ENCODE measurements around the gene YWHAE. TPM values are rescaled to one million over a fixed set of nuclear protein-coding genes. Genes with fewer than 3 reads are reported as not detected.

Gene YWHAE
- total RNA-seq, 1 donor from 2014 or later, result 1,032 TPM

DNA sequence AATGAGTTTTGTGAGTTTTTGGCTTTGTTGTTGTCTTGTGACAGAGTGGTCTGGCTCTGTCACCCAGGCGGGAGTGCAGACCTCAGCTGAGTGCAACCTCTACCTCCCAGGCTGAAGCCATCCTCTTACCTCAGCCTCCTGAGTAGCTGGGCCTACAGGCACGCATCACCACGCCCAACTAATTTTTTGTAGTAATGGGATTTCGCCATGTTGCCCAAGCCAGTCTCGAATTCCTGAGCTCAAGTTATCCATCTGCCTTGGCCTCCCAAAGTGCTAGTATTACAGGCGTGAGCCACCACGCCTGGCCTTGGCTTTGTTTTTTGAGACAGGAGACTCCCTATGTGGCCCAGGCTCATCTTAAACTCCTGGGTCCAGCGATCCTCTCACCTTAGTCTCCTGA is 40.9 kb upstream of the YWHAE start:
- TF ChIP-seq, protein P1, sequence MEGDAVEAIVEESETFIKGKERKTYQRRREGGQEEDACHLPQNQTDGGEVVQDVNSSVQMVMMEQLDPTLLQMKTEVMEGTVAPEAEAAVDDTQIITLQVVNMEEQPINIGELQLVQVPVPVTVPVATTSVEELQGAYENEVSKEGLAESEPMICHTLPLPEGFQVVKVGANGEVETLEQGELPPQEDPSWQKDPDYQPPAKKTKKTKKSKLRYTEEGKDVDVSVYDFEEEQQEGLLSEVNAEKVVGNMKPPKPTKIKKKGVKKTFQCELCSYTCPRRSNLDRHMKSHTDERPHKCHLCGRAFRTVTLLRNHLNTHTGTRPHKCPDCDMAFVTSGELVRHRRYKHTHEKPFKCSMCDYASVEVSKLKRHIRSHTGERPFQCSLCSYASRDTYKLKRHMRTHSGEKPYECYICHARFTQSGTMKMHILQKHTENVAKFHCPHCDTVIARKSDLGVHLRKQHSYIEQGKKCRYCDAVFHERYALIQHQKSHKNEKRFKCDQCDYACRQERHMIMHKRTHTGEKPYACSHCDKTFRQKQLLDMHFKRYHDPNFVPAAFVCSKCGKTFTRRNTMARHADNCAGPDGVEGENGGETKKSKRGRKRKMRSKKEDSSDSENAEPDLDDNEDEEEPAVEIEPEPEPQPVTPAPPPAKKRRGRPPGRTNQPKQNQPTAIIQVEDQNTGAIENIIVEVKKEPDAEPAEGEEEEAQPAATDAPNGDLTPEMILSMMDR (IDR thresholded peaks at IDR 0.05; ENCODE audit: insufficient read depth, low read length, poor library complexity, severe bottlenecking), result no peak
- H3K27me3 ChIP-seq (ENCODE audit: control insufficient read depth, insufficient read depth, low read length), result no peaks in the 10 kb centered on the region
- DNase-seq (ENCODE audit: low read depth), result no peak
- no peak overlapping the region for H3K4me3 ChIP-seq (ENCODE audit: low read depth, low read length)
- H3K36me3 ChIP-seq (ENCODE audit: control insufficient read depth, insufficient read depth, low read length), result peaks cover 3% of the 10 kb centered on the region

DNA sequence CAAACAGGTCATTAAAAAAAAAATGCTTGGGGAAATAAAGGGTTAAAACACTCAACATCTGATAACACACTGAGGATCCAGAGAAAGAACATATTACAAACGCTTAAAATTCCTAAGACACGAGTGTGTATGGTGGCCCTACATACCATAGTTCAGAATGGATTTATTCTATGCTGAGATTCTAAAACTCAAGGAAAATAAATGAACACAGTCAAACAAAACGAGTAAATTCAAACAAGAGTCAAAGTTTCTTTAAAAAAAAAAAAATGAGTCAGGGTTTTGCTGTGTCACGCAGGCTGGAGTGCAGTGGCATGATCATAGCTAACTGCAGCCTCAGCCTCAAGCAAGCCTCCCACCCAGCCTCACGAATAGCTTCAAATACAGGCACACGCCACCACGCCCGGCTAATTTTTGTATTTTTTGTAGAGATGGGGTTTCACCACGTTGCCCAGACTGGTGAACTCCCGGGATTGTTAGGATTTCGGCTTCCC is 38.6 kb upstream of the YWHAE start:
- DNase-seq (ENCODE audit: low read depth), result no peak
- Histone ChIP-seq H3K4me3 (ENCODE audit: low read depth, low read length) (no peak overlapping the region), H3K36me3 (ENCODE audit: control insufficient read depth, insufficient read depth, low read length) (peaks cover 4% of the 10 kb centered on the region)

DNA sequence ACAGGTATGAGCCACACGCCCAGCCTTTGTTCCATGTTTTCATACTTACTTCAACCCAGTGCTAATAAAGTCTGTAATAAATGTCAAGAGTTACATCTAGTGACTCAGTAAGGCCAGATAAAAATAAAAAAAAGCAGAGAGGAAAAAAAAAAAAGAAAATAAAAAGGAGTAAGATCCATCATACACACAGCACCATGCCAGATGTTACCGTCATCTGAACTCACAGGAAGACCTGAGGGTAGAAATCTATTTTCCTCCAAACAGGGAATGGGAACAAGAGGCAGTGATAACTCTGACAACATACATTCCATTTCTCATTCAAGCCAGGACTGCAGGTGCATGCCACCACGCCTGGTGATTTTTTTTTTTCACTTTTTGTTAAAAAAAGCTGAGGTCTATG is 35.3 kb upstream of the YWHAE start:
- DNase-seq (ENCODE audit: low read depth), result no peak
- Histone ChIP-seq H3K27me3 (ENCODE audit: control insufficient read depth, insufficient read depth, low read length) (no peaks in the 10 kb centered on the region), H3K4me3 (ENCODE audit: low read depth, low read length) (no peak overlapping the region), H3K36me3 (ENCODE audit: control insufficient read depth, insufficient read depth, low read length) (peaks cover 4% of the 10 kb centered on the region)
- TF ChIP-seq, protein P1 (IDR thresholded peaks at IDR 0.05; ENCODE audit: insufficient read depth, low read length, poor library complexity, severe bottlenecking), result no peak

More for the DNA sequence above, 38.6 kb upstream of the YWHAE start:
- TF ChIP-seq, protein P1 (IDR thresholded peaks at IDR 0.05; ENCODE audit: insufficient read depth, low read length, poor library complexity, severe bottlenecking), result no peak
- no peaks in the 10 kb centered on the region for H3K27me3 ChIP-seq (ENCODE audit: control insufficient read depth, insufficient read depth, low read length)

DNA sequence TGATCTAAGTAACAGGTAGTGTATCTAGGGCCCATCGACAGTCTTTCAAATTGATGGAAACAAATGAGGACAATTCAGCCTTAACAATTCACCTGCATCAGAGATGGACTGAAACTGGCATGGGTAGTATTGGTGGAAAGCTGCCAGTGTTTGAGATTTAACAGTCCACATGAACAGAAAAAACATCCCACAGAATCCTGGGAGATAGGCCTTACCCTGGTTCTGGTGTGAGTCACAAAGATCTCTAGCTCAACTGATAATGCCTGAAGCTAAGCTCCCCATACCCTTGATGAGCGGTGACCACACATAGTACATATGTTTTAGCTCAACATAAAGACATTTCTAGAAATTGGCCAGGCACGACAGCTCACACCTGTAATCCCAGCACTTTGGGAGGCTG is 34.1 kb upstream of the YWHAE start:
- Histone ChIP-seq H3K36me3 (ENCODE audit: control insufficient read depth, insufficient read depth, low read length) (peaks cover 4% of the 10 kb centered on the region), H3K4me3 (ENCODE audit: low read depth, low read length) (no peak overlapping the region), H3K27me3 (ENCODE audit: control insufficient read depth, insufficient read depth, low read length) (no peaks in the 10 kb centered on the region)
- DNase-seq (ENCODE audit: low read depth), result no peak
- TF ChIP-seq, protein P1 (IDR thresholded peaks at IDR 0.05; ENCODE audit: insufficient read depth, low read length, poor library complexity, severe bottlenecking), result no peak

DNA sequence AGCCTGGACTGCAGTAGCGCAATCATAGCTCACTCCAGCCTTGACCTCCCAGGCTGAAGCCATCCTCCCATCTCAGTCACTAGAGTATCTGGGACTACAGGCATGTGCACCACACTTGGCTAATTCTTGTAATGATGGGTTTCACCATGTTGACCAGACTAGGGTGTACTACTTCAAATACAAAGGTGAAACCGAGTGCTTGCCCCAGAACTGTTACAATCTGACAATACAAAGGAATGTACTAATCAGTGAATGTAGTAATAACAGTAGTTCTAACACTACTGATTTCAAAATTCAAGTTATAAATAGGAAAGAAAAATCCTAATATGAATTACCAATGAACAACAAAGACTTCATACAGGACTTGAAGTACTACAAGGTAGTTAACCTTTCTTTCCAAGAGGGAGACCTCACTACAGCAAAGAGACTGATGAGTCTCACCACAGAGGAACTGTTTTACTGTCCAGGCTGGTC is 31.6 kb upstream of the YWHAE start:
- Histone ChIP-seq H3K4me3 (ENCODE audit: low read depth, low read length) (no peak overlapping the region), H3K36me3 (ENCODE audit: control insufficient read depth, insufficient read depth, low read length) (peaks cover 4% of the 10 kb centered on the region), H3K27me3 (ENCODE audit: control insufficient read depth, insufficient read depth, low read length) (no peaks in the 10 kb centered on the region)
- TF ChIP-seq, protein P1 (IDR thresholded peaks at IDR 0.05; ENCODE audit: insufficient read depth, low read length, poor library complexity, severe bottlenecking), result no peak
- no peak for DNase-seq (ENCODE audit: low read depth)

DNA sequence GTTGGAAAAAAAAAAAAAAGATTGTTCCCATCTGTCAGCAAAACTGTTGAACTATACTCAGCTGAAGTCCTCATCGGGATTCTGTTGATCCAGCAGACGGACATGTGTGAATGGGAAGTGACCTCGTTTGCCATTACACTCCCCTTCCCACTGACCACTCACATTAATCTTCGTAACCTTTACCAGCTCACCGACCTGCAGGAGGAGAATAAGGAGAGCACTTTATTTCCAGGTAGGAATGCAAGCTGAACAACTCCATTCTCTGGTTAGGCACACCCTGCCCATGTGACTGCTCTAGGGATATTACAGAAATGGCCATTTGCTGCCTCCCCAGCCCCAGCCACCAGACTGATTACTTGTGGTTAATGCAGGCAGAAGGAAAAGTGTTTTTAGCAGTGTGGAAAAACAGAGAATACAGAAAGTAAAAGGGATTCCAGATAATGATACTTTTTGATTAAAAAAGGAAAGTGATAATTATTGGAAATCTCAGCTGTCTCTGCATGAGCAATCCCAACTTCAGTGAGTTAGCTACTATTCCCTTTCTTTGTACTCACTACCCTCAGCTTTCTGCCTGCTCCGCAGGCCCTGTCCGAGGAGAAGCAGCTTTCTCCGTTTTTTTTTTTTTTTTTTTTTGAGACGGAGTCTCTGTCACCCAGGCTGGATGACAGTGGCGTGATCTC is 23.6 kb upstream of the YWHAE start:
- H3K4me3 ChIP-seq (ENCODE audit: low read depth, low read length), result no peak overlapping the region

More for the DNA sequence above, 23.6 kb upstream of the YWHAE start:
- TF ChIP-seq, protein P1 (IDR thresholded peaks at IDR 0.05; ENCODE audit: insufficient read depth, low read length, poor library complexity, severe bottlenecking), result no peak
- Histone ChIP-seq H3K27me3 (ENCODE audit: control insufficient read depth, insufficient read depth, low read length) (no peaks in the 10 kb centered on the region), H3K36me3 (ENCODE audit: control insufficient read depth, insufficient read depth, low read length) (no peaks in the 10 kb centered on the region)
- no peak for DNase-seq (ENCODE audit: low read depth)

Measured in kidney epithelial cell (primary cell).